Hematopoietic multipotent progenitor cell treated with erythropoietin and hydrocortisone succinate and interleukin-3 and kit ligand, for 15 days (in vitro differentiated cells): Measurements from ENCODE around the gene GSTT2.

ENCODE experiments used
- DNase-seq: peaks from one replicate; pipeline ENCODE4 v3.0.0-alpha.2; 2015; ENCODE audit warnings: low spot score

The GSTT2 gene

DNA sequence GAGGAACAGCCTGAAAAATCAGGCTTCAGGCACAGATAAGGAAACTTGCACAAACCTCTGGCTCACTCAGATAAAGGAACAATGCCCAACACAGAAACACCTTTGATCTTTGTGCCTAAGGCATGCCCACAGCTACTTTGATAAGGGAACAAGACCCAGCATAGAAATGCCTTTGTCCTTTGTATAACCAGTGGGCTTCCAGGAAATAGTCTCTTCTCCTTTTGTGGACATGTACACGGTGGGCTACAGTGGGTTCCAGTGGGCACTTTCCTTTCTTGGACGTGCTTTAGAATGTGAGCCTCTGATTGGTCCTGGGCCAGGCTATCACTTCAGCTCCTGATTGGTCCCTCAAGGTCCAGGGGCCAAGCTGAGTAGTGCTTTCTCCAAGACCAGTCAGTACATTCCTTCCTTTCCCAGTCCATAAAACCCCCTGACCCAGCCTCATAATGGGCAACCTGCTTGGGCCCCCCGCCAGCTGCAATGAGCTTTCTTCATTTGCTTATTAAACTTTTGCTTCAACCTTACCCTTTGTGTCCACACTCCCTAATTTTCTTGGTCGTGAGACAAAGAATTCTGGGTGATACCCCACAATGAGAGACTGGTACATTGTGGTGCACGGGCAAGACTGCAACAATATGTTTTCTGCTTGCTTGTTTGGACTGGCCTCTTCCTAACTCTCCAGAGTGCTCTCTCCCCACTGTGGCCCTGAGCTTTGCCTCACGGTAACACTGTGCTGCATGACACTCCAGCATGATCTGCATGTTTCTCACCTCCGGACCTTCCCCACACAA, 29.5 kb downstream of the GSTT2 start:
- no peak for DNase-seq

DNA sequence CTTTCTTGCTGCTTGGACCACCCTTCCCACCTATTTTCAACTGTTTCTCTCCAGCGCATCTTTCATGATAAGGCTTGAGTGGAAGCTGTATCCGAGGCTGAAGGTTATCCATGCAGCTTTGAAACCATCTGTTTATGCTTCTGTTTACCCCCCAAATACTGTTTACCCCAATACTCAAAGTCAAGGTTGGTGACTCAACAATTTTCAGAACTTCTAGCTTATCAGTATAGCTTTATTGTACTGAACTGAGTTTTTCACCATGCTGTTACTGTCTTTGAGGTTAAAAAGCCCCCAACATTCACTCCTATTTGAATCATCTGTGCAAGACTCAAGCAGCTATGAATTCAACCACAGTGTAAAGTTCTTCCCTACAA, 30.1 kb downstream of the GSTT2 start:
- no peak for DNase-seq

DNA sequence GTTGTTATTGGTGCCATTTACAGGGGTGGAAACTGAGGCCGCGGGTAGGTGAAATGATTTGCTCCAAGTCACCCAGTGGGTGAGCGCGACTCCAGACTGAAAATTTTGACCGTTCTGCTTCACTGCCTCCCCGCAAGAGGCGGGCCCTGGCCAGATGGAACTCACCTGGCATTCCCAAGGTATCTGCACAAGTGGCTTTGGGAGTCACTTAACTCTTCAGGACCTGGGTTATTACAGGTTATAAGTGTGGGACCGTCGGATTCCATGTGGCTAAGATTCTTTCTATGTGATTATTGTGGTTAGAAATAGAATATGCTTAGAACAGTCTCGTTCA, 31.8 kb downstream of the GSTT2 start:
- no peak for DNase-seq

DNA sequence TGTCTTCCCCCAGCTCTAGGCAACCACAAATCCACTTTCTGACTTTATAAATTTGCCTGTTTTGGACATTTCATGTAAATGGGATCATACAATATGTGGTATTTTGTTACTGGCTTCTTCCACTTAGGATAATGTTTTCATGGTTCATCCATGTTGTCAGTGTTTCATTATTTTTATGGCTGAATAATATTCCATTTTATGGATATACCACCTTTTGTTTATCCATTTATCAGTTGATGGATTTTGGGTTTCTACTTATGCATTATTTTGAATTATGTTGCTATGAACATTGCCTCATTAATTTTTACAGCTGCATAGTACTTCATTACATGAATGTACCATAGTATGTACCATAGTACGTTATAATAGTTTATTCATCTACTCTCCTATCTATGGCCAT, 36.2 kb downstream of the GSTT2 start:
- DNase-seq: no peak

DNA sequence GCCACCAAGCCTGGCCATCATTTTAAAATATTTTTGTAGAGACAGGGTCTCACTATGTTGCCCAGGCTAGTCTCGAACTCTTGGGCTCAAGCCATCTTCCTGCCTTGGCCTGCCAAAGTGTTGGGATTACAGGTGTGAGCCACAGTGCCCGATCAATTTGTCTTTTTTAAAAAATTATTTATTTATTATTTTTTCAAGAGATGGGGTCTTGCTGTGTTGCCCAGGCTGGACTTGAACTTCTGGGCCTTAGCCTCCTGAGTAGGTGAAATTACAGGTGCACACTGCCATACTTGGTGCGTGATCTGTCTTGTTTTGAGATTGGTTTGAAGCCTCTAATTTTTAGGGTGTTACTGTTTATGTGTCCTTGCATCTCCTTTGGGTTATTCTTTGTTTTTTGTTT, 41.4 kb downstream of the GSTT2 start:
- DNase-seq: no peak

DNA sequence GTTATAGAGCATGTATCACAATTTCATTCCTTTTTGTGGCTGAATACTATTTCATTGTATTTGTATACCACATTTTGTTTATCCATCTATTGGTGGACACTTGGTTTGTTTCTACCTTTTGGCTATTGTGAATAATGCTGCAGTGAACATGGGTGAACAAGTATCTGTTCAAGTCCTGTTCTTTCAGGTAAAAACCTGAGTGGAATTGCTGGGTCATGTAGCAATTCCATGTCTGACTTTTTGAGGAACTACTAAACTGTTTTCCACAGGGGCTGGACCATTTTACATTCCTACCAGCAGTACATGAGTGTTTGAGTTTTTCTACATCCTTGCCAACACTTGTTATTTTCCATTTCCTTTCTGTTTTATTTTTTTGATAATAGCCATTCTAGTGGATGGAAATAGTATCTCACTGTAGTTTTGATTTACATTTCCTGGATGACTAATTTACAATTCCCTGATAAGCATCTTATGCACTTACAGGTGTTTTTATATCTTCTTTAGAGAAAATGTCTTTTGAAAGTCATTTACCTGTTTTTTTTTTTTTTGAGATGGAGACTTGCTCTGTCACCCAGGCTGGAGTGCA, 43.4 kb downstream of the GSTT2 start:
- DNase-seq: no peak

DNA sequence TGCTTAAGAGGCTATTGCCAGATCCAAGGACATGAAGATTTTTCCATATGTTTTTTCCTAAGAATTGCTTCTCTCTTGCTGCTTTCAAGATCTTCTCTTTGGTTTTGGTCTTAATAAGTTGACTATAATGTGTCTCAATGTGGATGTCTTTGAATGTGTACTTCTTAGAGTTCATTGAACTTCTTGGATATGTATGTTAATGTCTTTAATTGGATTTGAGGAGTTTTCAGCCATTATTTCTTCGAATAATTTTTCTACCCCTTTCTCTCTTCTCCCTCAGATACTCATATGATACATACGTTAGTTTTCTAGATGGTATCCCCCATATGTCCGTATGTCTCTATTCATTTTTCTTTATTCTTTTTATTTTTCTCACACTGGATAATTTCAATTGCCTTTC, 44.4 kb downstream of the GSTT2 start:
- no peak for DNase-seq

DNA sequence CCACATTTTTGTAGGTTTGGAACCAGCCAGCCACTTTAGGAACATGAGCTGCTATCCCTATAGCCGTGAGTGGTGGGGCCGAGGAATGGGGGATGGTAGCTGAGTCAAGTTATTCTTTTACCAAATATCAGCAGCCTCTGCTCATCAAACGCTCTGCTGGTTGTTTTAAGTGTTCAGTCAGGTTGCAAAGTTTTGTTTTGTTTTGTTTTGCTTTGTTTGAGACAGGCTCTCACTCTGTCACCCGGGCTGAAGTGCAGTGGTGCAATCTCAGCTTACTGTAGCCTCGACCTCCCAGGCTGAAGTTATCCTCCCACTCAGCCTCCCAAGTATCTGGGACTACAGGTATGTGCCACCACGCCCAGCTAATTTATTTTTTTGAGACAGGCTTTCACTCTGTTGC, 45.5 kb downstream of the GSTT2 start:
- no peak for DNase-seq

DNA sequence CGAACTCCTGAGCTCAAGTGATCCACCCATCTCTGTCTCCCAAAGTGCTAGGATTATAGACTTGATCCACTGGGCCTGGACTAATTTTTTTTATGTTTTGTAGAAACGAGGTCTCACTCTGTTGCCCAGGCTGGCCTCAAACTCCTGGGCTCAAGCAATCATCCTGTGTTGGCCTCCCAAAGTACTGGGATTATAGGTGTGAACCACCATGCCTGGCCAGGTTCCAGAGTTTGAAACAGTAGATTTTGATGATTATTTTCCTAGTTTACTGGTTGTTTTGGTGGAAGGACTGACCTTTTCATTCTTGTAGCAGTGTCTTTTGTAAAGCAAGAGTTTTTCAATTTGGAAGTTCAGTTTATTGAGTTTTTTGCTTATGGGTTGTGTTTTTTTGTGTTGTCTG, 46.1 kb downstream of the GSTT2 start:
- DNase-seq: no peak

DNA sequence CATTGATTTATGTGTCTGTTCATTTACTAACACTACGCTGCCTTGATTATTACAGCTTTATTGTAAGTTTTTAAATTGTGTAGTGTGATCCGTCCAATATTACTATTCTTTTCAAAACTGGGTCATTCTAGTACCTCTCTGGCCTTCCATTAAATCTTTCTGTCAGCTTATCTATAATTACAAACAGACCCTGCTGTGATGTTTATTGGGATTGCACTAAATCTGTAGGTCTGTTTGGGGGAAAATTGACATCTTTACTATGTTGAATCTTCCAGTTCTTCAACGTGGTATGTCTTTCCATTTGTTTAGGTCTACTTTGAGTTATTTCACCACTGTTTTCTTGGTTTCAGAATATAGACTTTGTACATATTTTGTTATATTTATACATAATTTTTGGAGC, 46.8 kb downstream of the GSTT2 start:
- DNase-seq: no peak

DNA sequence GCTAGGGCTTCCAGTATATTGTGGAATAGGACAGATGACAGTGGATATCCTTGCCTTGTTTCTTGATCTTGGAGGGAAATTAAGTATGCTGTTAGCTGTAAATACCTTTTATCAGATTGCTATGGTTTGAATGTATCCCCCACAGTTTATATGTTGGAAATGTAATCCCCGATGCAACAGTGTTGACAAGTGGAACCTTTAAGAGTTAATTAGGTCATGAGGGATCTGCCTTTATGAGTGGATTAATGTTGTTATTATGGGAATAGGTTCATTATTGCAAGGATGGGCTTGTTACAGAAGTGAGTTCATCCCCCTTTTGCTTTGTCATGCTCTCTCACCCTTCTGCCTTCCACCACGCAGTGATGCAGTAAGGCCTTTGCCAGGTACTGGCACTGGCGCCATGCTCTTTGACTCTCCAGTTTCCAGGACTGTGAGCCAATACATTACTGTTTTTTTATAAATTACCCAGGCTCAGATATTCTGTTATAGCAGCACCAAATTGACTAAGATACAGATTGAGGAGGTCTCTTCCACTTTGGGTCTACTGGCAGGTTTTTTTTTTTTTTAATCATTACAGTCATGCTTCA, 47.5 kb downstream of the GSTT2 start:
- DNase-seq: peak; percentile 23

DNA sequence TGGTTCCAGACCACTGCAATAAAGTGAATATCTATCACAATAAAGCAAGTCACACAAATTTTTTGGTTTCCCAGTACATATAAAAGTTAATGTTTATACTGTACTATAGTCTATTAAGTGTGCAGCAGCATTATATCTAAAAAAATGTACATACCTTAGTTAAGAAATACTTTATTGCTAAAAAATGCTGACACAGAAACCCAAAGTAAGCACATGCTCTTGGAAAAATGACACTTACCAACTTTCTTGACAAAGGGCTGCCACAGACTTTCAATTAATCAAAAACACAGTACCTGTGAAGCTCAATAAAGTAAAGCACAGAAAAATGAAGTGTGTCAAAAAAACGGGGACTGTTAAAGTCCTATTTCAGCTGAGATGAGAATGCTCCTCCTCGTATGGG, 48.1 kb downstream of the GSTT2 start:
- no peak for DNase-seq

DNA sequence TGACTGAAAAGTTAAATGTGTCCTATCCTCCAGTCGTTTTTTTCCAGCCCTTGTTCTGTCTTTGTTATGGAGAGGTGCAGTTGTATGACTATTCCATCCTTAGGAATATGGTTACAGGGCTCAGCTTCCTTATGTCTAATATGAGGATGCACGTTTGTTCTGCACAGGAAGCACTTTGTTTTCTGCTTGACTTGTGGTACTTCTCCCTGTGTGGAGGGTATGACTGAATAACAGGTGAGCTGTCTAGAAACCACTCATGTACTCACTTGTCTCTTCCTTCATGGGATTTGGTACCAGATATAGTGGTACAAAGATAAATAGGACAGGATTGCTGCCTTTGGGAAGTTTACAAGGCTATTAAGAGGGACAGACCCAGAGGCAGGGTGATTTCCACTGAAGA, 48.6 kb downstream of the GSTT2 start:
- no peak for DNase-seq

DNA sequence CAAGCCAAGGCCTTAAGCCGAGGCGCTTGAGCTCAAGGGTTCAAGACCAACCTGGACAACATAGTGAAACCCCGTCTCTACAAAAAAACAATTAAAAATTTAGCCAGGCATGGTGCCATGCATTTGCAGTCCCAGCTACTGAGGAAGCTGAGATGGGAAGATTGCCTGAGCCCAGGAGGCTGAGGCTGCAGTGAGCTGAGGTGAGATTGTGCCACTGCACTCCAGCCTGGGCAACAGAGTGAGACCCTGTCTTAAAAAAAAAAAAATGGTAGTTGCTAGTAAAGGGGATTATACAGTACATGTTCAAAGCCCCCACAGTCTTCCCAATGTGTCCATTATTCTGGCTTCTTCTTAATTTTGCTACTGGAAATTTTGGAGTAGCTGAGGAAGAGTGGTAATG, 49.4 kb downstream of the GSTT2 start:
- no peak for DNase-seq

DNA sequence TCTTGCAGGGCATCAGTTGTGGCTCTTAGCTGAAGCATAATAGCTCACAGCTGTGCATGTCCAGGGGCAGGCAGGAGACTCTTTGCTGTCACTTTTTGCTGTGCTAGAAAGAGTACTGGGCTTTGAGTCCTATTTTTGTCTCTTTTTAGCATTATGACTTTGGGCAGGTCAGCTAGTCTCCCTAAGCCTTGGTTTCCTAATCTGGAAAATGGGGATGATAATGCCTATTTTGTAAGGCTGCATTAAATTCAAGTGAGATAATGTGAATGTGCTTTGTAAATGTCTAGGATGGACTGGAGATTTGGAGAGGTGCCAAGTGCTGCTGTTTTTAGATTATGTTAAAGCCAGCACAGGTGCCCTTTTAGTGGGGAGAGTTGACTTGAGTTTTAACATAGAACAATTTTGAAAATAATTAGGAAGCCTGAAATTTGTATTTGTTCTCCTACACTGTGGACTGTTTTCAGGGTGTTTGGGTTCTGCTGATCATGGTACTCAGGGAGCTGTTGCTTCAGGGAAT, 50.3 kb downstream of the GSTT2 start:
- peak; percentile 36 for DNase-seq
